GM18499 (cell line): Measurements from ENCODE around the gene LRRC27.
A peak's percentile ranks its signal among the peaks of the same experiment; 100 is the strongest.

Experiments
- ATAC-seq: cut with Tn5 transposase; IDR thresholded peaks from one replicate; pipeline ENCODE4 v1.9.1; 2021; ENCODE audit warnings: moderate number of reproducible peaks; ENCODE audit not compliant: insufficient read depth, unreplicated experiment

The LRRC27 gene

GRCh38 chr10:132300582-132300981 is 31.4 kb upstream of the LRRC27 start:
- no peak for ATAC-seq

- no peak for ATAC-seq
Observed at GRCh38 chr10:132301371-132302330, 30.3 kb upstream of the LRRC27 start.

- ATAC-seq = no peak
Observed at GRCh38 chr10:132302421-132303310, 29.3 kb upstream of the LRRC27 start.

- ATAC-seq = no peak
Observed at GRCh38 chr10:132303361-132304115, 28.5 kb upstream of the LRRC27 start.

- no peak for ATAC-seq
Observed at GRCh38 chr10:132304756-132305509, 27.1 kb upstream of the LRRC27 start.

GRCh38 chr10:132305654-132306342 is 26.2 kb upstream of the LRRC27 start:
- no peak for ATAC-seq

GRCh38 chr10:132306343-132306685 is 25.7 kb upstream of the LRRC27 start:
- ATAC-seq = no peak

- ATAC-seq = peak; percentile 16
Observed at GRCh38 chr10:132306864-132307751, 24.9 kb upstream of the LRRC27 start.

GRCh38 chr10:132307823-132308586 is 24.0 kb upstream of the LRRC27 start, which contains the start of gene STK32C:
Gene STK32C (minus strand): TSS chr10:132307950. CDS start chr10:132307833, 117 bp downstream.
- peak; percentile 40 for ATAC-seq

GRCh38 chr10:132308587-132309470 is 23.2 kb upstream of the LRRC27 start:
- no peak for ATAC-seq

- ATAC-seq = no peak
Observed at GRCh38 chr10:132309471-132309865, 22.5 kb upstream of the LRRC27 start.

- no peak for ATAC-seq
Observed at GRCh38 chr10:132309879-132310591, 22.0 kb upstream of the LRRC27 start.

GRCh38 chr10:132310701-132311337 is 21.2 kb upstream of the LRRC27 start:
- ATAC-seq = no peak

- no peak for ATAC-seq
Observed at GRCh38 chr10:132311338-132311939, 20.6 kb upstream of the LRRC27 start.

- ATAC-seq = no peak
Observed at GRCh38 chr10:132313305-132313704, 18.7 kb upstream of the LRRC27 start.
